Measurements from ENCODE around the gene SENP3.

The SENP3 gene

GRCh38 chr17:7552621-7553051 lies 9.1 kb upstream of the SENP3 start:
- no peak for TF ChIP-seq POLR2AphosphoS5 (IDR thresholded peaks at IDR 0.05; ENCODE audit: low read depth, low read length)
- TF ChIP-seq, protein P1, sequence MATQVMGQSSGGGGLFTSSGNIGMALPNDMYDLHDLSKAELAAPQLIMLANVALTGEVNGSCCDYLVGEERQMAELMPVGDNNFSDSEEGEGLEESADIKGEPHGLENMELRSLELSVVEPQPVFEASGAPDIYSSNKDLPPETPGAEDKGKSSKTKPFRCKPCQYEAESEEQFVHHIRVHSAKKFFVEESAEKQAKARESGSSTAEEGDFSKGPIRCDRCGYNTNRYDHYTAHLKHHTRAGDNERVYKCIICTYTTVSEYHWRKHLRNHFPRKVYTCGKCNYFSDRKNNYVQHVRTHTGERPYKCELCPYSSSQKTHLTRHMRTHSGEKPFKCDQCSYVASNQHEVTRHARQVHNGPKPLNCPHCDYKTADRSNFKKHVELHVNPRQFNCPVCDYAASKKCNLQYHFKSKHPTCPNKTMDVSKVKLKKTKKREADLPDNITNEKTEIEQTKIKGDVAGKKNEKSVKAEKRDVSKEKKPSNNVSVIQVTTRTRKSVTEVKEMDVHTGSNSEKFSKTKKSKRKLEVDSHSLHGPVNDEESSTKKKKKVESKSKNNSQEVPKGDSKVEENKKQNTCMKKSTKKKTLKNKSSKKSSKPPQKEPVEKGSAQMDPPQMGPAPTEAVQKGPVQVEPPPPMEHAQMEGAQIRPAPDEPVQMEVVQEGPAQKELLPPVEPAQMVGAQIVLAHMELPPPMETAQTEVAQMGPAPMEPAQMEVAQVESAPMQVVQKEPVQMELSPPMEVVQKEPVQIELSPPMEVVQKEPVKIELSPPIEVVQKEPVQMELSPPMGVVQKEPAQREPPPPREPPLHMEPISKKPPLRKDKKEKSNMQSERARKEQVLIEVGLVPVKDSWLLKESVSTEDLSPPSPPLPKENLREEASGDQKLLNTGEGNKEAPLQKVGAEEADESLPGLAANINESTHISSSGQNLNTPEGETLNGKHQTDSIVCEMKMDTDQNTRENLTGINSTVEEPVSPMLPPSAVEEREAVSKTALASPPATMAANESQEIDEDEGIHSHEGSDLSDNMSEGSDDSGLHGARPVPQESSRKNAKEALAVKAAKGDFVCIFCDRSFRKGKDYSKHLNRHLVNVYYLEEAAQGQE (IDR thresholded peaks at IDR 0.05; ENCODE audit: insufficient read depth in 1 of 2, low read depth in 2 of 2, low read length in 2 of 2): no peak
- no peak for TF ChIP-seq SIN3A (IDR thresholded peaks at IDR 0.05; ENCODE audit: borderline replicate concordance, insufficient read depth, low read length)
- no peak for TF ChIP-seq TAF1 (IDR thresholded peaks at IDR 0.05; ENCODE audit: borderline replicate concordance, insufficient read depth, low read length)
- no peak for TF ChIP-seq FOXP2 (optimal IDR thresholded peaks at IDR 0.05; ENCODE audit: borderline replicate concordance, extremely low read depth, extremely low read length, insufficient read depth)

GRCh38 chr17:7553356-7553755 lies 8.4 kb upstream of the SENP3 start:
- TF ChIP-seq, protein P1 (IDR thresholded peaks at IDR 0.05; ENCODE audit: insufficient read depth in 1 of 2, low read depth in 2 of 2, low read length in 2 of 2): no peak
- TF ChIP-seq SIN3A (IDR thresholded peaks at IDR 0.05; ENCODE audit: borderline replicate concordance, insufficient read depth, low read length): no peak
- no peak for TF ChIP-seq POLR2AphosphoS5 (IDR thresholded peaks at IDR 0.05; ENCODE audit: low read depth, low read length)
- TF ChIP-seq FOXP2 (optimal IDR thresholded peaks at IDR 0.05; ENCODE audit: borderline replicate concordance, extremely low read depth, extremely low read length, insufficient read depth): no peak
- no peak for TF ChIP-seq TAF1 (IDR thresholded peaks at IDR 0.05; ENCODE audit: borderline replicate concordance, insufficient read depth, low read length)

DNA sequence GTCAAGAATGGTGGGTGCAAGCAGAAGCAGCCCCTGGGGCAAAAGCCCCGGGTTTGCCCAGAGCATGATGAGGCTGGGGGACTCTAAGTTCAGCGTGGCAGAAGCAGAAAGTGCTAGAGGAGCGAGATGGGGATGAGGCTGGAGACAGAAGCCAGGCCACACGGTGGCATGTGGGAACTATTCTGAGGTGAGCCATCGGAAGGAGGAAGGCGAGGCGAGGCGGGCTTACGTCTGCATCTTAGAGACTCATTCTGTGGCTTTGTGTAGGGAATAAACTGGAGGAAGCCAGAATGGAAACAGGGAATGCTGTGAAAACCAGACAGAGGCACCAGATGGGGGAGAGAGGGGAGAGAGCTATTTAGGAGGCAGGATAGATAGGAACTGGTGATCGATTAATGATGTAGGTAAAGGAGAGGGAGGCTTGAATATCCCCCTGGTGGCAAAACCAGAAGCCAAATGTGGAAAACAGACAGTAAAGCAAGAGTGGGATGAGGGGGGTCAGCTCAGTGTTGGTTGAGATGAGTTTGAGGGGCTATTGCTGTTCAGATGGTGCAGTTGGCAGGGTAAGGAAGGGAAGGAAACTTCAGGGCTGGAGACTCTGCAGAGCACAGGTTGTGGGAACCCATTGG lies 6.3 kb upstream of the SENP3 start:
- TF ChIP-seq SIN3A (IDR thresholded peaks at IDR 0.05; ENCODE audit: borderline replicate concordance, insufficient read depth, low read length) (no peak), POLR2AphosphoS5 (IDR thresholded peaks at IDR 0.05; ENCODE audit: low read depth, low read length) (no peak), FOXP2 (optimal IDR thresholded peaks at IDR 0.05; ENCODE audit: borderline replicate concordance, extremely low read depth, extremely low read length, insufficient read depth) (no peak), TAF1 (IDR thresholded peaks at IDR 0.05; ENCODE audit: borderline replicate concordance, insufficient read depth, low read length) (no peak)
- TF ChIP-seq, protein P1 (IDR thresholded peaks at IDR 0.05; ENCODE audit: insufficient read depth in 1 of 2, low read depth in 2 of 2, low read length in 2 of 2): no peak

GRCh38 chr17:7556627-7557026 lies 5.1 kb upstream of the SENP3 start:
- no peak for TF ChIP-seq FOXP2 (optimal IDR thresholded peaks at IDR 0.05; ENCODE audit: borderline replicate concordance, extremely low read depth, extremely low read length, insufficient read depth)

DNA sequence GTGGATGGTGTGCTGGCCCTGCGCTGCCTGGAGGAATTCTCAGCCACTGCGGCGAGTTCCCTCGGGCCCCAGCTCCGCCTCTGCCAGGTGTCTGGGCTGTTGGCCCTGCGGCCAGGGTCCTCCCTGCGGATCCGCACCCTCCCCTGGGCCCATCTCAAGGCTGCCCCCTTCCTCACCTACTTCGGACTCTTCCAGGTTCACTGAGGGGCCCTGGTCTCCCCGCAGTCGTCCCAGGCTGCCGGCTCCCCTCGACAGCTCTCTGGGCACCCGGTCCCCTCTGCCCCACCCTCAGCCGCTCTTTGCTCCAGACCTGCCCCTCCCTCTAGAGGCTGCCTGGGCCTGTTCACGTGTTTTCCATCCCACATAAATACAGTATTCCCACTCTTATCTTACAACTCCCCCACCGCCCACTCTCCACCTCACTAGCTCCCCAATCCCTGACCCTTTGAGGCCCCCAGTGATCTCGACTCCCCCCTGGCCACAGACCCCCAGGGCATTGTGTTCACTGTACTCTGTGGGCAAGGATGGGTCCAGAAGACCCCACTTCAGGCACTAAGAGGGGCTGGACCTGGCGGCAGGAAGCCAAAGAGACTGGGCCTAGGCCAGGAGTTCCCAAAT lies 4.5 kb upstream of the SENP3 start:
- TF ChIP-seq TAF1 (IDR thresholded peaks at IDR 0.05; ENCODE audit: borderline replicate concordance, insufficient read depth, low read length): no peak
- TF ChIP-seq SIN3A (IDR thresholded peaks at IDR 0.05; ENCODE audit: borderline replicate concordance, insufficient read depth, low read length): no peak
- TF ChIP-seq FOXP2 (optimal IDR thresholded peaks at IDR 0.05; ENCODE audit: borderline replicate concordance, extremely low read depth, extremely low read length, insufficient read depth): no peak
- TF ChIP-seq, protein P1 (IDR thresholded peaks at IDR 0.05; ENCODE audit: insufficient read depth in 1 of 2, low read depth in 2 of 2, low read length in 2 of 2): no peak
- TF ChIP-seq POLR2AphosphoS5 (IDR thresholded peaks at IDR 0.05; ENCODE audit: low read depth, low read length): no peak

Measured in PFSK-1 (cell line).